GM23338 (cell line): Measurements from ENCODE around the gene PDX1. TPM values are rescaled to one million over a fixed set of nuclear protein-coding genes. Genes with fewer than 3 reads are reported as not detected.

Experiments
- ATAC-seq: fragments of 200-7000 bp; cut with Tn5 transposase; 3 replicates; pipeline ENCODE4 v1.9.1; 2020
- DNase-seq: peaks from one replicate; pipeline ENCODE4 v3.0.0-alpha.2; 2015; ENCODE audit warnings: low spot score
- H2AFZ ChIP-seq: fragments of 200-600 bp; sonication (generic); 2 replicates; pipeline ENCODE4 v1.8.0; 2016; ENCODE audit warnings: antibody characterized with exemption, mild to moderate bottlenecking, moderate library complexity
- H3F3A ChIP-seq: fragments of 200-600 bp; sonication (generic); replicated peaks from 2 replicates; pipeline ENCODE4 v1.8.0; 2017; ENCODE audit warnings: antibody characterized with exemption, mixed run types, low read depth
- H3K27ac ChIP-seq: fragments of 200-600 bp; sonication (generic); 2 replicates; pipeline ENCODE4 v1.6.1; 2016; ENCODE audit warnings: low read depth
- H3K27me3 ChIP-seq: fragments of 200-600 bp; sonication (generic); 2 replicates; pipeline ENCODE4 v1.8.0; 2016; ENCODE audit warnings: mild to moderate bottlenecking, mixed run types, moderate library complexity; ENCODE audit not compliant: insufficient read depth
- H3K36me3 ChIP-seq: fragments of 200-600 bp; sonication (generic); 2 replicates; pipeline ENCODE4 v1.8.0; 2016; ENCODE audit warnings: mild to moderate bottlenecking; ENCODE audit not compliant: insufficient read depth
- H3K4me1 ChIP-seq: fragments of 200-600 bp; sonication (generic); 2 replicates; pipeline ENCODE4 v1.8.0; 2016; ENCODE audit warnings: mild to moderate bottlenecking, moderate library complexity; ENCODE audit not compliant: insufficient read depth
- H3K4me2 ChIP-seq: fragments of 200-600 bp; sonication (generic); 2 replicates; pipeline ENCODE4 v1.7.1; 2017; ENCODE audit warnings: mixed run types
- H3K4me3 ChIP-seq: fragments of 200-600 bp; sonication (generic); 2 replicates; pipeline ENCODE4 v1.6.1; 2016; ENCODE audit warnings: mixed run types
- H3K79me2 ChIP-seq: fragments of 200-600 bp; sonication (generic); replicated peaks from 2 replicates; pipeline ENCODE4 v1.8.0; 2017; ENCODE audit warnings: mild to moderate bottlenecking; ENCODE audit not compliant: insufficient read depth
- H3K9me2 ChIP-seq: fragments of 200-600 bp; sonication (generic); 2 replicates; pipeline ENCODE4 v1.8.0; 2017; ENCODE audit not compliant: insufficient read depth
- H4K20me1 ChIP-seq: fragments of 200-600 bp; sonication (generic); replicated peaks from 2 replicates; pipeline ENCODE4 v1.8.0; 2017; ENCODE audit warnings: mild to moderate bottlenecking; ENCODE audit not compliant: insufficient read depth
- H3K27ac Mint-ChIP-seq: 2 replicates; pipeline ENCODE4 v1.8.0; 2020; ENCODE audit warnings: inconsistent platforms, mild to moderate bottlenecking, moderate library complexity, mixed read lengths
- H3K27me3 Mint-ChIP-seq: 3 replicates; pipeline ENCODE4 v1.8.0; 2022; ENCODE audit warnings: low read depth, mild to moderate bottlenecking, moderate library complexity, mixed read lengths, inconsistent platforms; ENCODE audit not compliant: insufficient read depth, poor library complexity
- H3K36me3 Mint-ChIP-seq: 3 replicates; pipeline ENCODE4 v1.8.0; 2021; ENCODE audit warnings: low read depth, mild to moderate bottlenecking, inconsistent platforms, moderate library complexity, mixed read lengths
- H3K4me1 Mint-ChIP-seq: 3 replicates; pipeline ENCODE4 v1.8.0; 2020; ENCODE audit warnings: mild to moderate bottlenecking, inconsistent platforms, mixed read lengths
- H3K4me3 Mint-ChIP-seq: 3 replicates; pipeline ENCODE4 v1.8.0; 2021; ENCODE audit warnings: moderate library complexity, mild to moderate bottlenecking, inconsistent platforms, mixed read lengths
- H3K9me3 Mint-ChIP-seq: 3 replicates; pipeline ENCODE4 v1.8.0; 2020; ENCODE audit warnings: moderate library complexity, mild to moderate bottlenecking, inconsistent platforms, mixed read lengths
- CREB1 ChIP-seq: fragments of 250-450 bp; sonication (Bioruptor Pico); IDR thresholded peaks from 2 replicates; pipeline ENCODE4 v1.5.0; 2020; ENCODE audit warnings: low read depth, mild to moderate bottlenecking, moderate library complexity
- EZH2 ChIP-seq: fragments of 200-600 bp; sonication (generic); IDR thresholded peaks from one replicate; pipeline ENCODE4 v1.8.0; 2017; ENCODE audit warnings: antibody characterized with exemption, mild to moderate bottlenecking, low read depth; ENCODE audit not compliant: unreplicated experiment
- NANOG ChIP-seq: IDR thresholded peaks from 2 replicates; pipeline ENCODE4 v1.6.1; 2016; ENCODE audit warnings: antibody characterized with exemption, borderline replicate concordance
- POLR2AphosphoS5 ChIP-seq: IDR thresholded peaks from 2 replicates; pipeline ENCODE4 v1.6.1; 2016; ENCODE audit warnings: antibody characterized with exemption, low read depth
- STAT1 ChIP-seq: IDR thresholded peaks from one replicate; pipeline ENCODE4 v1.6.1; 2016; ENCODE audit warnings: antibody characterized with exemption; ENCODE audit not compliant: unreplicated experiment
- ZNF114 ChIP-seq: fragments of 250-450 bp; sonication (Bioruptor Pico); IDR thresholded peaks from 2 replicates; pipeline ENCODE4 v1.5.0; 2020; ENCODE audit warnings: mild to moderate bottlenecking, moderate library complexity
- ZNF331 ChIP-seq: fragments of 250-450 bp; sonication (Bioruptor Pico); IDR thresholded peaks from 2 replicates; pipeline ENCODE4 v1.5.0; 2020; ENCODE audit warnings: low read depth, mild to moderate bottlenecking, moderate library complexity
- polyA plus RNA-seq: library from polyadenylated mRNA; unstranded; fragments of >200 nt; fragmentation: Nextera tagmentation; extraction: Ambion mirVana; gene quantifications from 2 replicates; pipeline ENCODE4 v1.2.1, GENCODE V29; 2016
- total RNA-seq: library from RNA; depleted of rRNA; stranded (reverse); fragments of >200 nt; shearing (Covaris generic); gene quantifications from 2 replicates; pipeline ENCODE4 v1.2.3, GENCODE V29; 2014
- TF ChIP-seq, protein P1 (sequence below): IDR thresholded peaks from one replicate; pipeline ENCODE4 v1.6.1; 2018; ENCODE audit warnings: antibody characterized with exemption; ENCODE audit not compliant: unreplicated experiment
- TF ChIP-seq, protein P2 (sequence below): fragments of 250-450 bp; sonication (Bioruptor Pico); IDR thresholded peaks from 2 replicates; pipeline ENCODE4 v1.5.0; 2020; ENCODE audit warnings: mild to moderate bottlenecking, moderate library complexity

PDX1 gene
- total and polyA plus RNA-seq, 2 experiments from 2014 or later, result not detected

DNA sequence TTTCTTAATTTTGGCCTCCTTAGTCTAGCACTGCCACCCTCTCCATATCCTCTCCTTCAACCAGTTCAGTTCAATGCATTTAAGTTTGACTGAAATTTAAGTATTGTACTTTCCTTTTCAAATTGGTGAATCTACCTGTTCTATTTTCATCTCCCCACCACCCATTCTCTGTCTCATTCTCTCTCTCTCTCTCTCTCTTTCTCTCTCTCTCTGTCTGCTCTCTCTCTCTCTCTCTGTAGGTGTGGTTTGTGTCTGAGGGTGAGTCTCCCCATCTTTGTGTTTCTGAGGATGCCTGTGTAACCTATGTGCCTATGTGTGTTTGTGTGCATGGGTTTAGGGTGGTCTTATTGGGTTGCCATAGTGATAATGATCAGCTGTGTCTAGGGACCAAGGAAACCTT, 10.1 kb downstream of the PDX1 start:
- Mint-ChIP-seq H3K36me3 (no peaks in the 10 kb centered on the region), H3K9me3 (peaks cover 6% of the 10 kb centered on the region; the same call in 1 of the 3 replicates), H3K4me3 (no peak overlapping the region), H3K27me3 (peaks cover 80% of the 10 kb centered on the region), H3K4me1 (peaks cover 24% of the 10 kb centered on the region), H3K27ac (no peak overlapping the region)
- H3K4me3 ChIP-seq, result no peak overlapping the region
- H3F3A ChIP-seq, result peaks cover 17% of the 10 kb centered on the region
- H3K27ac ChIP-seq, result no peak overlapping the region
- H3K4me1 ChIP-seq, result peaks cover 21% of the 10 kb centered on the region
- no peaks in the 10 kb centered on the region for H3K9me2 ChIP-seq
- peaks cover 97% of the 10 kb centered on the region for H3K27me3 ChIP-seq
- TF ChIP-seq EZH2 (peak; percentile 76), NANOG (no peak), ZNF114 (CRISPR knock-in tag) (no peak), CREB1 (CRISPR knock-in tag) (no peak)
- TF ChIP-seq, protein P1, sequence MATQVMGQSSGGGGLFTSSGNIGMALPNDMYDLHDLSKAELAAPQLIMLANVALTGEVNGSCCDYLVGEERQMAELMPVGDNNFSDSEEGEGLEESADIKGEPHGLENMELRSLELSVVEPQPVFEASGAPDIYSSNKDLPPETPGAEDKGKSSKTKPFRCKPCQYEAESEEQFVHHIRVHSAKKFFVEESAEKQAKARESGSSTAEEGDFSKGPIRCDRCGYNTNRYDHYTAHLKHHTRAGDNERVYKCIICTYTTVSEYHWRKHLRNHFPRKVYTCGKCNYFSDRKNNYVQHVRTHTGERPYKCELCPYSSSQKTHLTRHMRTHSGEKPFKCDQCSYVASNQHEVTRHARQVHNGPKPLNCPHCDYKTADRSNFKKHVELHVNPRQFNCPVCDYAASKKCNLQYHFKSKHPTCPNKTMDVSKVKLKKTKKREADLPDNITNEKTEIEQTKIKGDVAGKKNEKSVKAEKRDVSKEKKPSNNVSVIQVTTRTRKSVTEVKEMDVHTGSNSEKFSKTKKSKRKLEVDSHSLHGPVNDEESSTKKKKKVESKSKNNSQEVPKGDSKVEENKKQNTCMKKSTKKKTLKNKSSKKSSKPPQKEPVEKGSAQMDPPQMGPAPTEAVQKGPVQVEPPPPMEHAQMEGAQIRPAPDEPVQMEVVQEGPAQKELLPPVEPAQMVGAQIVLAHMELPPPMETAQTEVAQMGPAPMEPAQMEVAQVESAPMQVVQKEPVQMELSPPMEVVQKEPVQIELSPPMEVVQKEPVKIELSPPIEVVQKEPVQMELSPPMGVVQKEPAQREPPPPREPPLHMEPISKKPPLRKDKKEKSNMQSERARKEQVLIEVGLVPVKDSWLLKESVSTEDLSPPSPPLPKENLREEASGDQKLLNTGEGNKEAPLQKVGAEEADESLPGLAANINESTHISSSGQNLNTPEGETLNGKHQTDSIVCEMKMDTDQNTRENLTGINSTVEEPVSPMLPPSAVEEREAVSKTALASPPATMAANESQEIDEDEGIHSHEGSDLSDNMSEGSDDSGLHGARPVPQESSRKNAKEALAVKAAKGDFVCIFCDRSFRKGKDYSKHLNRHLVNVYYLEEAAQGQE, result no peak
- no peaks in the 10 kb centered on the region for H3K79me2 ChIP-seq
- no peak overlapping the region for H3K4me2 ChIP-seq
- no peaks in the 10 kb centered on the region for H3K36me3 ChIP-seq
- ATAC-seq (no peak), DNase-seq (no peak)
- no peak overlapping the region for H2AFZ ChIP-seq
- peaks cover 51% of the 10 kb centered on the region for H4K20me1 ChIP-seq

DNA sequence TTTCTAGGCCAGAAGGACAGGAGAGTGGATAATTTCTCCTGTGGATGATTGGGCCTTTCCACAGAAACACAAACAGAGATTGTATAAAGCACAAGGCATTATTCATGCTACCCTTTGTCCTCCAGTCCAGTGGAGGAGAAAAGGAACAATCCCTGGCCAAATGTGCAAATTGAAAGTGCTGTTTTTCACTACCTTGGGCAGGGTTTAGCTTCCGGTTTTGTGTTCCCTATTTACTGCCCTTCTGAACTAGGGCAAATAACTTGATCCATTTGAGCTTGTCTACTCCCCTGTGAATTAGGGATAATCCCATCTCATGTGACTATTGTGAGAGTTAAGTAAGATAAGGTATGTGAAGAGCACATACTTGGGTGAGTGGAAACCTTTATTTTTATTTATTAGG, 13.3 kb downstream of the PDX1 start:
- Histone ChIP-seq H3K9me2 (no peaks in the 10 kb centered on the region), H2AFZ (no peak overlapping the region), H3K36me3 (no peaks in the 10 kb centered on the region), H3F3A (no peaks in the 10 kb centered on the region; the same call in 1 of the 2 replicates), H3K27me3 (peaks cover 64% of the 10 kb centered on the region), H3K79me2 (no peaks in the 10 kb centered on the region), H3K27ac (no peak overlapping the region), H3K4me2 (no peak overlapping the region), H4K20me1 (peaks cover 25% of the 10 kb centered on the region), H3K4me1 (peaks cover 13% of the 10 kb centered on the region), H3K4me3 (no peak overlapping the region)
- DNase-seq (no peak), ATAC-seq (no peak)
- H3K4me1 Mint-ChIP-seq, result peaks cover 11% of the 10 kb centered on the region
- H3K27ac Mint-ChIP-seq, result no peak overlapping the region
- H3K36me3 Mint-ChIP-seq, result no peaks in the 10 kb centered on the region
- H3K9me3 Mint-ChIP-seq, result no peaks in the 10 kb centered on the region
- H3K27me3 Mint-ChIP-seq, result peaks cover 49% of the 10 kb centered on the region
- H3K4me3 Mint-ChIP-seq, result no peak overlapping the region
- TF ChIP-seq, protein P1, result no peak
- TF ChIP-seq ZNF114 (CRISPR knock-in tag), result no peak
- no peak for TF ChIP-seq CREB1 (CRISPR knock-in tag)
- TF ChIP-seq, protein P2, sequence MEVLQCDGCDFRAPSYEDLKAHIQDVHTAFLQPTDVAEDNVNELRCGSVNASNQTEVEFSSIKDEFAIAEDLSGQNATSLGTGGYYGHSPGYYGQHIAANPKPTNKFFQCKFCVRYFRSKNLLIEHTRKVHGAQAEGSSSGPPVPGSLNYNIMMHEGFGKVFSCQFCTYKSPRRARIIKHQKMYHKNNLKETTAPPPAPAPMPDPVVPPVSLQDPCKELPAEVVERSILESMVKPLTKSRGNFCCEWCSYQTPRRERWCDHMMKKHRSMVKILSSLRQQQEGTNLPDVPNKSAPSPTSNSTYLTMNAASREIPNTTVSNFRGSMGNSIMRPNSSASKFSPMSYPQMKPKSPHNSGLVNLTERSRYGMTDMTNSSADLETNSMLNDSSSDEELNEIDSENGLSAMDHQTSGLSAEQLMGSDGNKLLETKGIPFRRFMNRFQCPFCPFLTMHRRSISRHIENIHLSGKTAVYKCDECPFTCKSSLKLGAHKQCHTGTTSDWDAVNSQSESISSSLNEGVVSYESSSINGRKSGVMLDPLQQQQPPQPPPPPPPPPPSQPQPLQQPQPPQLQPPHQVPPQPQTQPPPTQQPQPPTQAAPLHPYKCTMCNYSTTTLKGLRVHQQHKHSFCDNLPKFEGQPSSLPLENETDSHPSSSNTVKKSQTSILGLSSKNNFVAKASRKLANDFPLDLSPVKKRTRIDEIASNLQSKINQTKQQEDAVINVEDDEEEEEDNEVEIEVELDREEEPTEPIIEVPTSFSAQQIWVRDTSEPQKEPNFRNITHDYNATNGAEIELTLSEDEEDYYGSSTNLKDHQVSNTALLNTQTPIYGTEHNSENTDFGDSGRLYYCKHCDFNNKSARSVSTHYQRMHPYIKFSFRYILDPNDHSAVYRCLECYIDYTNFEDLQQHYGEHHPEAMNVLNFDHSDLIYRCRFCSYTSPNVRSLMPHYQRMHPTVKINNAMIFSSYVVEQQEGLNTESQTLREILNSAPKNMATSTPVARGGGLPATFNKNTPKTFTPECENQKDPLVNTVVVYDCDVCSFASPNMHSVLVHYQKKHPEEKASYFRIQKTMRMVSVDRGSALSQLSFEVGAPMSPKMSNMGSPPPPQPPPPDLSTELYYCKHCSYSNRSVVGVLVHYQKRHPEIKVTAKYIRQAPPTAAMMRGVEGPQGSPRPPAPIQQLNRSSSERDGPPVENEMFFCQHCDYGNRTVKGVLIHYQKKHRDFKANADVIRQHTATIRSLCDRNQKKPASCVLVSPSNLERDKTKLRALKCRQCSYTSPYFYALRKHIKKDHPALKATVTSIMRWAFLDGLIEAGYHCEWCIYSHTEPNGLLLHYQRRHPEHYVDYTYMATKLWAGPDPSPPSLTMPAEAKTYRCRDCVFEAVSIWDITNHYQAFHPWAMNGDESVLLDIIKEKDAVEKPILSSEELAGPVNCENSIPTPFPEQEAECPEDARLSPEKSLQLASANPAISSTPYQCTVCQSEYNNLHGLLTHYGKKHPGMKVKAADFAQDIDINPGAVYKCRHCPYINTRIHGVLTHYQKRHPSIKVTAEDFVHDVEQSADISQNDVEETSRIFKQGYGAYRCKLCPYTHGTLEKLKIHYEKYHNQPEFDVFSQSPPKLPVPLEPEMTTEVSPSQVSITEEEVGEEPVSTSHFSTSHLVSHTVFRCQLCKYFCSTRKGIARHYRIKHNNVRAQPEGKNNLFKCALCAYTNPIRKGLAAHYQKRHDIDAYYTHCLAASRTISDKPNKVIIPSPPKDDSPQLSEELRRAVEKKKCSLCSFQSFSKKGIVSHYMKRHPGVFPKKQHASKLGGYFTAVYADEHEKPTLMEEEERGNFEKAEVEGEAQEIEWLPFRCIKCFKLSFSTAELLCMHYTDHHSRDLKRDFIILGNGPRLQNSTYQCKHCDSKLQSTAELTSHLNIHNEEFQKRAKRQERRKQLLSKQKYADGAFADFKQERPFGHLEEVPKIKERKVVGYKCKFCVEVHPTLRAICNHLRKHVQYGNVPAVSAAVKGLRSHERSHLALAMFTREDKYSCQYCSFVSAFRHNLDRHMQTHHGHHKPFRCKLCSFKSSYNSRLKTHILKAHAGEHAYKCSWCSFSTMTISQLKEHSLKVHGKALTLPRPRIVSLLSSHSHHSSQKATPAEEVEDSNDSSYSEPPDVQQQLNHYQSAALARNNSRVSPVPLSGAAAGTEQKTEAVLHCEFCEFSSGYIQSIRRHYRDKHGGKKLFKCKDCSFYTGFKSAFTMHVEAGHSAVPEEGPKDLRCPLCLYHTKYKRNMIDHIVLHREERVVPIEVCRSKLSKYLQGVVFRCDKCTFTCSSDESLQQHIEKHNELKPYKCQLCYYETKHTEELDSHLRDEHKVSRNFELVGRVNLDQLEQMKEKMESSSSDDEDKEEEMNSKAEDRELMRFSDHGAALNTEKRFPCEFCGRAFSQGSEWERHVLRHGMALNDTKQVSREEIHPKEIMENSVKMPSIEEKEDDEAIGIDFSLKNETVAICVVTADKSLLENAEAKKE (CRISPR knock-in tag), result no peak
- TF ChIP-seq STAT1, result no peak
- TF ChIP-seq ZNF331 (CRISPR knock-in tag), result no peak
- TF ChIP-seq POLR2AphosphoS5, result no peak
